ENCODE data around the gene IBA57.

IBA57 gene

DNA sequence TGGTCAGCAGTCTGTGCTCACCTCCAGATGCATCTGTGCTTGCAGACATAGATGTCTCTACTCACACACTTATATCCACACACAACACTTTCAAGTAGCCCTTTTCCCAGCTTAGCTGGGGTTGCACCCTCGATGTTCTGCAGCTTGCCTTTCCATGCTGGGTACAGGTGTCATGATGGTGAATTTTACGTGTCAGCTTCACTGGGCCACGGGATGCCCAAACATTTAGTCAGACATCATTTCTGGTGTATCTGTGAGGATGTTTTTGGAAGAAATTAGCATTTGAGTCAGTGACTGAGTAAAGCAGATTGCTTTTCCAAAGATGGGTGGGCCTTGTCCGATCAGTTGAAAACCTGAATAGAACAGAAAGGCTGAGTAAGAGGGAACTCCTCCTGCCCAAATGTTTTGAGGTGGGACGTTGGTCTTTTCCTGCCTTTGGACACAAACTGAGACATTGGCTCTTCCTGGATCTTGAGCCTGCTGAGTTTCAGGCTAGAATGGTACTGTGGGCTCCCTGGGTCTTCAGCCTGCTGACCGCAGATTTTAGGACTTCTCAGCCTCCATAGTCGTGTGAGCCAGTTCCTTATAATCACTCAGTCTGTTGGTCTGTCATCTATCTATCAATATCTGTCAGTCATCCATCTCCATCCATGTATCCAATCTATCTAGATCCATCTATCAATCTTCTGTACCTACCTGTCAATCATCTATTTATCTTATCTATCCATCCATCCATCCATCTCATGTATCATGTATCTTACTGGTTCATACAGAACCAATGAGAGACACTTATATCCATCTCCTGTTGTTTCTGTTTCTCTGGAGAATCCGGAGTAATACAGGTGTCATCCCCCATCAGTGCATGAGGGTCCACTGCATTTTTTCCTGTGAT is 29.6 kb downstream of the IBA57 start:
- DNase-seq, result no peak

DNA sequence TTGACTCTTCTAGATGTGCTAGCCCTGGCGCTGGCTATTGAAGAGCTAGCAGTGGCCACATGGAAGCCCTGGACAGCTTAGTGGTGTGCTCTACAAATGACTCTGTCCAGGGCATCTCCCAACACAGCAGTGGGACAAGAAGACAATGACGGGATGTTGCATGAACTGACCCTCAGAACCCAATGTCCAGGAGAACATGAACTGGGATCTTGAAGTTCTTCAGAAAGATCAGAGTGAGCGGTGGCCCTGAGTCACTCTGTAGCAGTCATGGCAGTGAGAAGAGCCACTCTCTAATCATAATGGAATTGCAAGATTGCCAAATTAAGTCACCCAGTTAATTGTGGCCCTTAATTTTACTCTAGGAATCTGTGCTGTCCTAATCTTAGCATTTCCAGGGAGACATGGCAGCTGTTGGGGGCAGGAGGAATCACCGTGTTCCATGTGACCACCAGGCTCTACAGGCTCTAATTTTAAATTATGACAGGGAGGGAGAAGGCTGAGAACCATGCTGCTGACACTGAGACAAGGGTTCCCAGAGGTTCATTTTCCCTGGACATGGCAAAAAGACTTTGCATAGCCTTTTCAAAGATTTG is 32.0 kb downstream of the IBA57 start:
- no peak for DNase-seq

DNA sequence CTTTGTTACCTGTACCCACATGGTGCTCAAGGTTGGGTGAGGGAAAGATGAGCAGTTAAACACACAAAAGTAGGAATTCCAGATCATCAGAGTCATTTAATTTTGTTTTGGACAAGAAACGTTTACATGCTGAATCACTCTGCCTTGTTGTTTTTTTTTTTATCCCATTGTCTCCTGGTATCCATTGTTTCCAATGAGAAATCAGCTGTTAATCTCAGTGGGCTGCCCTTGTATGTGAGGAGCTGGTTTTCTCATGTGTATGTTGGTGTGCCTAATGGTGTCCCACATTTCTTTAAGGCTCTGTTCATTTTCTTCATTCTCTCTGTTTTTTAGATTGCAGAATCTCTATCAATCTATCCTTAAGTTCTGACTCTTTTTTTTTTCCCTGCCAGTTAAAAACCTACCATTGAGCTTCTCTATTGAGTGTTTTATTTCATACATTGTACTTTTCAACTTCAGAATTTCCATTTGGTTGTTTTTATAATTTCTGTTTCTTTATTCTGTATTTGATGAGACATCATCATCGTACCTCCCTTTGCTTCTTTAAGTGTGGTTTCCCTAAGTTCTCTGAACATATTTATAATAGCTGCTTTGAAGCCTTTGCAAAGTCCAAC is 33.5 kb downstream of the IBA57 start:
- DNase-seq, result no peak

DNA sequence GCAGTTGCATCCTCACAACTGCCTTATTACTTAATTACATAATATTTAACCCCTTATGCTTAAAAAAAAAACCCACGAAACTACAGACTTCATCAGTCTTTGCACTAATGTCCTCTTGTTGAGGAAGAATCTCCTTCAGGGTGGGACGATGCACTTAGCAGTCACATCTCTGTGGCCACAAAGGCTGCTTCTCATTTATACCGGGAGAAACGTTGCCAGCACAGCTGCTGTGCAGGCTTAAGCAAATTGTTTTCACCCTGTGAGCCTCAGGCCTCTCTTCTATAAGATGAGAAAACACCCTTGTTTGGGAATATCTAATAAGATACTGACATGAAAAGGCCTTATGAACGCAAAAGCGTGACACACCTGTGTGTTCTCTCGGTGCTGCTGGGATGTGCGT is 39.4 kb downstream of the IBA57 start:
- DNase-seq, result no peak

DNA sequence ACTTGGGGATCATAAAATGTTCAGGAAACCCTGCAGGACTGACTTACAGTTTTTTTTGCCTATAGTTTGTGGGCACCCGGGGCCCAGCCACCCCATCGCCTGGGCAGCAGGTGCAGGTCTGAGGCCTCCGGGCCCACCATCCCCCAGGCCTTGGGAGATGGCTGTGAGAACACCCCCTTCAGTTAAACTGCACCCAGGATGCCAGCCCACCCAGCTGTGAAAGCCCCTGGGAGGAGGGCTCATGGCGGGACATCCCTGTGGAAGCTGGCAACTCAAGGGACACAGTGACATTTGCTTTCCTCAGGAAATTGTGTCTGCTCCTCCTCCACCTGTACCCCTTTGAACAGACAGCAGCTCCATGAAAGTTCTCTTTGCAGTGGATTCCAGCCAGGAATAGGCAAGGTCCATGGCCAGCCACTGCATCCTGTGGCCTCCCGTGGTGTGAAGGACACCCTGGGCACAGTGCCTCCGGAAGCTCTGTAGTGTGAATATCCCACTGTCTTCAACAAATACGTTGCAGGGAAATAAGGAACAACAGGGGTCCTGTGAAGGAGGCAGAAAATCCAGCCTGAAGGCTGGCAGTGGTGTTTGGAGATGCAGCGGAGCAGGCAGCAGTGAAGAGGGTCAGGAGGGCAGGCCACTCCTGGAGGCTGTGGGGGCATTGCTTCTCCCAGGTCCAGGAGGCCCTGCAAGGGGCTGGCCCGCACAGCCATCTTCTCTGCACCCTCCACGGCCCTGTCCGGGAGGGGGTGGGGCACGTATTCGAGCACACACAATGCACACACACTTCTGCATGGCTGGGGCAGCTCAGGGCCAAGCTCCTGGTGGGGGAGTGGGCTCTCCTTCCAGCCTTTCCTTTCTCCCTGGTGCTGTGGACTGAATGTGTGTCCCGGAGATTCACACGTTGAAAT is 40.2 kb downstream of the IBA57 start:
- no peak for DNase-seq

DNA sequence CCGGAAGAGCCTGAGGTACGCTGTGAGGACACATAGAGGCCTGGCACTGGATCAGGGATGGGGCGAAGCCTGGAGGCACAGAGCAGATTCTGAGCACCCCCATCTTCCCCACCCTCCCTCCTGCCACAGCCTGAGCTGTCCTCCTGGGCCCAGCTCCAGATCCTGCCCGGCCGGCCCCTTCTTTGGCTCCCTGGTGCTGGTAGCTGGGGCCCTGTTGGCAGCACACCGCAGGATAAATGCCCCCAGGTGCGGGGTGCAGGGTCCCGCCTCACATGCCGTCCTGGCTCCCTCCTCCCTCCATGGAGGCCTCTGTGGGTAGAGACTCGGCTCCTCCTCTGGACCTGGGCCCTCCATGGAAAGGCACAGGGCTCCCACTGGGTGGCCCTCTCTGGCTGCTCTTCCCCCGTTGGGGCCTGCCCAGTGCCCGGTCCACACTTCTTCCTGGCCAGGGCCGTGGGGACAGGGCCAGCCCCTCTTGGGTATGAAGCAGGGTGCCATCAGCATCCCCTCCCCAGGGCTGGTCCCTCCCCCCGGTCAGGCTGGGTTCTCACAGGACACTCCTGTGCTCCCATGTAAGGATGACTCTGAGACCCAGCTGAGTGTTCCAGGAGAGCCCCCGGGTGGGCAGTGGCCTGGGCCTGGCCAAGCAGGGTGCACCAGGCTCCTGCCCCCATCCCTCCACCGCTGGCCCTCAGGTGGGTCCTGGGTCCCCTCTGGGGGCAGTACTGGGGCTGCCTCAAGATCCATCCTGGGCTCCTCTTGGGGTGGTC is 41.2 kb downstream of the IBA57 start:
- no peak for DNase-seq

DNA sequence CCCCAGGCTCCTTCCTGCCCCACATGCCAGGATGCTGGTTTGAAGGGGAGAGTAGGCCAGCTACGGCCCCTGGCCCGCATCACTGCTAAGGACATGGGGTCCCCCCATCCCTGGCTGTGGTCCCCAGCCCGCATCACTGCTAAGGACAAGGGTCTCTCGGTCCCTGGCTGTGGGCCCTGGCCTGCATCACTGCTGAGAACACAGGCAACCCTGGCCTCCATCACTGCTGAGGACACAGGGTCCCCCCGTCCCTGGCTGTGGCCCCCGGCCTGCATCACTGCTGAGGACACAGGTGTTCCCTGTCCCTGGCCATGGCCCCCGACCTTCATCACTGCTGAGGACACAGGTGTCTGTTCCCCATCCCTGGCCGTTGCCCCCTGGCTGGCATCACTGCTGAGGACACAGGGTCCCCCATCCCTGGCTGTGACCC is 41.8 kb downstream of the IBA57 start:
- DNase-seq, result no peak

DNA sequence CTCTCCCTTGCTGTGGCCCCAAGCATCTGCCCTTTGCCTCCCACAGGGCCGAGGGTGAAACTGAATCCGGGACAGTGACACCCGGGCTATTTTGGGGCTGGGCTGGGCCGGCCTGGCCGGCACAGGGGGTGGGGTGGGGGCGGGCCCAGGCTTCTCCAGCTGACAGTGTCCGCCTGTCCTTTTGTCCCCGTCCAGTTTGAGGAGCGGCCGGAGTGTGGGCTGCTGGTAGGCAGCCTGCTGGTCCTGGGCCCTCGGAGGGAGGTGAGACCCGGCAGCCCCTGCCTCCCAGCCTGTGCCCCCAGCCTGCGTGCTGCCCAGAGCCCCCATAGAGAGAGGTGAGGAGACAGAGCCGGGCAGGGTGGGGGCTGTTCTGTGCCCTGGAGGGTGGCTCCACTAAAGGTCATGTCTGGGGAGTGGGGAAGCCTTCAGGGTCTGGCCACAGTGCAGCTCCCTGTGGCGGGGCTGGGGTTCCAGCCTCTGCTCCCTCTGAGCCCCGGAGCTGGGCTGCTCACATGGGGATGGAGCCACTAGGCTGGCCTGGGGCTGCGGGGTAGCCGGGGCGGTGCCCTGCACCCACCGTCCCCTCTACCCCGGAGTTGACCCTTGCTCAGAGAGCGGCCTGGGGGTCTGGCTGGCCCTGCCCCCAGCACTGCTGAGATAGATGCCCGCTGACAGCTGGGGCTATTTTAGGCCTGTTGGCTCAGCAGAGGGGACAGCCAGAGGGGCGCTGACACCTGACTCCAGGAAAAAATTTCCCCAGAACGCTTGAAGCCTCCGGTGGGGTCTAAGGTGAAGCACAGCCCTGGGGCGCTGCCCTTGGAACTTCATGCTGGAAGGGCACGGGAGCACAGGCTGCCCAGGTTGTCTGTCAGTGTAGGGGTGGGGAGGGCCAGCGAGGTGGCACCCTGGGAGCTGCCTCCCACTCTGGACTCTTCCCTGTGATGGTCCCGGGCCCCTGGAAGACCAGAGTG is 42.5 kb downstream of the IBA57 start, which contains the start of gene OBSCN:
Gene OBSCN (plus strand): TSS at position 194 of the 971 bp plus-strand sequence. CDS start 3,740 bp downstream, outside the sequence.
- DNase-seq, result no peak

DNA sequence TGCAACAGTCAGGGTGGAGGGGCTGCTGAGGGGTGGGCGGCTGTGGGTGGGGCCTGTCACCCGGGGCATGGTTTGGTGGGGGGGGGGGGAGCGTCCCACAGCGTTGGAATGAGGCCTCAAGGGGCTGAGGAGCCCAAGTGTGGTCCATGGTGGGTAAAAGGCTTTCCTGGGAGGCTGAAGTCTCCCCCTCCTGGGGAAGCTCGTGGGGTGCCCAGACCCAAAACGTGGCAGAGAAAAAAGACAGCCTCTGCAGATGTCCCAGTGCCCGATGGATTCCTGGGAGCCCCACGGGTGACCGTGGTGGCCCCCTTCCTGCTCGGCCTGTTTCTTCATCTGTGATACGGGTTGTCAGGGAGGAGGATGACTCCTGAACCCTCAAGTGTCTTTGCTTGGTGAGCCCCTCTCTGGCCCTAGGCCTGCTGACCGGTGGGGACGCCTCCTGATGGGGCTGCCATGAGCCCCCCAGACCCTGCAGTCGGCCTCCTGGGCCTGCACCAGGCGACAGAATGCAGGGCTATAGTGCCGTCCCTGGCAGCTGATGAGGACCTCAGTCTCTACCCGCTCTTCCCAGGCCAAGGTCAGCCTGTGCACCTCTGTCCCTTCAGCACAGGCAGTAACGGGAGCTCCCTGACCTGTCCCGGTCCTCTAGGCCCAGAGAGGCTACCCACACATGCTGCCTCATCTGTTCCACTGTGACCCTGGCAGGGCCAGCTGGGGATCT is 43.4 kb downstream of the IBA57 start:
- no peak for DNase-seq

DNA sequence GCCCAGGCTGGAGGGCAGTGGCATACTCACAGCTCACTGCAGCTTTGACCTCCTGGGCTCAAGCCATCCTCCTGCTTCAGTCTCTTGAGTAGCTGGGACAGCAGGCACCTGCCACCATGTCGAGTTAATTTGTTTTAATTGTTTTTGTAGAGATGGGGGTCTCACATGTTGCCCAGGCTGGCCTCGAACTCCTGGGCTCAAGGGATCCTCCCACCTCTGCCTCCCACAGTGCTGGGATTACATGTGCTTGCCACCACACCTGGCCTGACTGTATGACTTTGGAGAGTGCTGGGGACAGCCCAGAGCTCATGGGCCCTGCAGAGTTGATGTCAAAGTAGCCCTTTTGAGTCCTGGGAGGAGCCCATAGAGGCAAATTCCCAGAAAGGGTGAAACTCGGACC is 44.1 kb downstream of the IBA57 start:
- no peak for DNase-seq

DNA sequence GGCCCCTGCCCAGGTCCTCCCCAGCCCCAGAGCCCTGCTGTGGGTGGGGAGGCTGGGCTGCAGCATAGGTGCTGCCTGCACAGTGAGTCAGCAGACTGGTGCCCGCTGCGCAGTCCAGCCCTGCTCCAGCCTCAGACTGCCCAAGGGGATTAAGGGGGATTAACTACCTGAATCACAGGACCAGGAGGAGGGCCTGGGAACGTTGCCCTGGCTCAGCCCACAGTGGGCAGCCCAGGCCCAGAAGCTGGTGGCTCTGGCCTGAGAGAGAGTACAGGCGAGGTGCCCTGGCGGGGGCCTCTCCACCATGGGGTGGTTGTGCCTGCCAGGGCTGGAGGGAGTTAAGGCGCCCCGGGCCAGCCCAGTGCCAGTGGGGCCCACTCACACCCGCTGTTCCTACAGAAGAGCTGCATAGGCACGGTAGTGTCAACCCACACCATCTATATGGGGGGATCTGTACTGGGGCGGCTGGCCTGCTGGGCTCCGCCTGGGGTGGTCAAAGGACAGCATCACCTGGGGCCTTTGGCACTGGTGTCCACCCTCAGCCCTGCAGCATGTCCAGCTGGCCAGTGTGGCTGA is 44.6 kb downstream of the IBA57 start:
- DNase-seq, result no peak

DNA sequence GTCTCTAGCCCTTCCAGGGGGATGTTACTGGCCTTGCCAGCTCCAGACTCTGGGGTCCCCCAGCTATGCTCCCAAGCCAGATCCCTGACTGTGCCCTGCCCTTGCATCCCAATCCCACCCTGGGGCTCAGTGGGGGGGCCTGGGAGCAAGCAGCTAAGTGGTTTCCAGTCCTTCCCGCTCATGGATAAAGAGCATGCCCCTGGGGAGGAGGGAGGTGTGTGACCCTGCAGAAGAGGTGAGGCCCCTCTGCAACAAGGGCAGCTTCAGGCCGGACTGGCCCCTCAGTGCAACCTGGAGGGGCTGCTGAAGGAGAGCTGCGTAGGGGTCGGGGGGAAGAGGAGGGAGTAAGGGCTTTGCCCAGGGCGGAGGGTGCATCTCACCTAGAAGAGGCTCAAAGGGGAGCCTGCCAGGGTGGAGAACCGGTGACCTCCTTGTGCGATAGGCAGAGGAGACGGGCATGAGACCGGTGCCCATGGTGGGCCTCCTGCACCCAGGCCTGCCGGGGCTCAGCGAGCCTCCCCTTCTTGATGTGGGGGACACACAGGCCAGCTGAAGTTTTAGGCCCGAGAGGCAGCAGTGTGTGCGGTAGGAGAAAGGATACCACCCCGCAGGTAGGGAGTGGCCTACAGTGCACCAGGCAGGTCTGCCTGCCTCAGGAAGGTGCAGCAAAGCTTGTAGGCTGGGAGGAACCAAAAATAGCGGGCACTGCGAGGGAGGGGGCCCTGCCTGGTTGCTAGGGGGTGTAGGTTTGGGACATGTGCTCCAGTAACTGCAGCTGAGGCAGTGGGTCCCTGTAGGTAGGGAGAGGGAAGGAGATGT is 45.3 kb downstream of the IBA57 start:
- DNase-seq, result no peak

DNA sequence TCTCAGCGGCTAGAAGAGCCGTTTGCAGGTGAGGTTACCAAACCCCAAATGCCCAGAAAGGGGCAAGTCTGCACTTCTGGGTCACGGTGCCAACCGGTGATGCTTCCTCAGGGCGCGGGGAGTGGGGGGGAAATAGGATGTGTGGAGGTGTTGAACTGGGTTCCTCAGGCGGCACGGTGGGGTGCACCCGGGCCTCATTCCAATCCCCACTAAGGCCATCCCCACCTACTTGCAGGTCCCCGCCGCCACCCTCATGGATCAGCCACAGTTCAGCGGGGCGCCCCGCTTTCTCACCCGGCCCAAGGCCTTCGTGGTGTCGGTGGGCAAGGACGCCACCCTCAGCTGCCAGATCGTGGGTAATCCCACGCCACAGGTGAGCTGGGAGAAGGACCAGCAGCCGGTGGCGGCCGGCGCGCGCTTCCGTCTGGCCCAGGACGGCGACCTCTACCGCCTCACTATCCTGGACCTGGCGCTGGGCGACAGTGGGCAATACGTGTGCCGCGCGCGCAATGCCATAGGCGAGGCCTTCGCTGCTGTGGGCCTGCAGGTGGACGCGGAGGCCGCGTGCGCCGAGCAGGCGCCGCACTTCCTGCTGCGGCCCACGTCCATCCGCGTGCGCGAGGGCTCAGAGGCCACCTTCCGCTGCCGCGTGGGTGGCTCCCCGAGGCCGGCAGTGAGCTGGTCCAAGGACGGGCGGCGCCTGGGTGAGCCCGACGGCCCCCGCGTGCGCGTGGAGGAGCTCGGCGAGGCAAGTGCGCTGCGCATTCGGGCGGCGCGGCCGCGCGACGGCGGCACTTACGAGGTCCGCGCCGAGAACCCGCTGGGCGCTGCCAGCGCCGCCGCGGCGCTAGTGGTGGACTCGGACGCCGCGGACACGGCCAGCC is 46.2 kb downstream of the IBA57 start:
- DNase-seq, result no peak

DNA sequence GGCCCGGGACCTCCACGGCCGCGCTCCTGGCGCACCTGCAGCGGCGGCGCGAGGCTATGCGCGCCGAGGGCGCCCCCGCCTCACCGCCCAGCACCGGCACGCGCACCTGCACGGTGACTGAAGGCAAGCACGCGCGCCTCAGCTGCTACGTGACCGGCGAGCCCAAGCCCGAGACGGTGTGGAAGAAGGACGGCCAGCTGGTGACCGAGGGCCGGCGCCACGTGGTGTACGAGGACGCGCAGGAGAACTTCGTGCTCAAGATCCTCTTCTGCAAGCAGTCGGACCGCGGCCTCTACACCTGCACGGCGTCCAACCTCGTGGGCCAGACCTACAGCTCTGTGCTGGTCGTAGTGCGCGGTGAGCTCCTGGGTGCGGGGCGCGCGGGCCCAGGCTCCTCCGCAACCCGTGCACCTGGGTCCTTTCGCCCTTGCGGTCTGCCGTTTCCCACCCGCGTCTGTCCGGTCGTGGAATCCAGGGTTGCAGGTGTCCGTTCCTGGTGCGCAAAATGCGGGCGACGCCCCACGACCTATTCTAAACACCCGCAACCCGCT is 46.9 kb downstream of the IBA57 start:
- DNase-seq, result no peak

DNA sequence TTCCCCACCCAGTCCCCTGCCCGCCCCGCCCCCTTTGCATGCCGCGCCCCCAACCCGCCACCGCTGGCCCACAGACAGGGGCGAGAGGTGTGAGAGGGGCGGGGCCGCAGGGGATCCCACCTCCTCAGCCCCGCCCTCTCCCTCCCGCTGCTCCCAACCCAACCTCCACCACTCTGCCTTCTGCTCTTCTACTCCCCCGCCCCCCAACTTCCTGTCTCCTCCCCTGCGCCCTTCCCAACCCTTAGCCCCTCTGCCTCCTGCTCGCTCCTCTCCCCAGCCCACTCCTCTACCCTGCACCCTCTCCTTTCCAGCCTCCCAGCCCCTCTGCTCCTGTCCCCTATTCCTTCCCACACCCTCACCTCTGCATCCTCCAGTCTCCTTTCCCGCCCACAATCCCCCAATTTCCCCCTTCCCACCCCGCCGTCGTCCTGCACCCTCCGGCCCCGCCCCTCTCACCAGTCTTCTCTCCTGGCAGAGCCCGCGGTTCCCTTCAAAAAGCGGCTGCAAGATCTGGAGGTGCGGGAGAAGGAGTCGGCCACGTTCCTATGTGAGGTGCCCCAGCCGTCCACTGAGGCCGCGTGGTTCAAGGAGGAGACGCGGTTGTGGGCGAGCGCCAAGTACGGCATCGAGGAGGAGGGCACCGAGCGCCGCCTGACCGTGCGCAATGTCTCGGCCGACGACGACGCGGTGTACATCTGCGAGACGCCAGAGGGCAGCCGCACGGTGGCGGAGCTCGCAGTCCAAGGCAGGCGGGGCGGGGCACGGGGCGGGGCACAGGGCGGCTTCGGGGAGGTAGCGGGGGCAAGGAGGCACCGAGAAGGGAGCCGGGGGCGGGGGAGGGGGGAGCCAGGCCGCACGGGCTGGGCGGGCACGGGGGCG is 47.6 kb downstream of the IBA57 start:
- peak; percentile 69 to 71 for DNase-seq

Data from bone marrow (tissue), 2 donors.